CD14-positive monocyte (primary cell): ENCODE measurements around the gene AKR1B1. TPM values are rescaled to one million over a fixed set of nuclear protein-coding genes. Genes with fewer than 3 reads are reported as not detected.

Experiments
- DNase-seq, 3 donors: peaks; one replicate each; pipeline ENCODE4 v3.0.0-alpha.2; 2011 to 2022
- H2AFZ ChIP-seq: 2 replicates; pipeline ENCODE4 v1.6.0; 2012; ENCODE audit warnings: mild to moderate bottlenecking, low read depth, low read length, inconsistent platforms; ENCODE audit not compliant: insufficient read depth, poor library complexity, severe bottlenecking
- H3K27ac ChIP-seq, 2 donors: 1 replicate in 1 of 2; 2 replicates in 1 of 2; pipeline ENCODE4 v1.5.1; 2012 to 2013; ENCODE audit warnings: low read length in 2 of 2, control low read depth in 1 of 2, inconsistent platforms in 1 of 2, low read depth in 1 of 2, mild to moderate bottlenecking in 1 of 2
- H3K27me3 ChIP-seq, 2 donors: one replicate each; pipeline versions ENCODE4 v1.6.0 to v1.6.1; 2011 to 2013; ENCODE audit warnings: low read length in 2 of 2; ENCODE audit not compliant: control insufficient read depth in 2 of 2, insufficient read depth in 2 of 2
- H3K36me3 ChIP-seq, 2 donors: replicated peaks in 1 of 2; 1 replicate in 1 of 2; 2 replicates in 1 of 2; pipeline versions ENCODE4 v1.5.1 to v1.6.1; 2012 to 2013; ENCODE audit warnings: low read length in 2 of 2, control low read depth in 1 of 2, inconsistent platforms in 1 of 2, mild to moderate bottlenecking in 1 of 2; ENCODE audit not compliant: insufficient read depth in 2 of 2, control insufficient read depth in 1 of 2
- H3K4me1 ChIP-seq, 2 donors: 1 replicate in 1 of 2; 2 replicates in 1 of 2; pipeline versions ENCODE4 v1.5.1 to v1.6.1; 2012 to 2013; ENCODE audit warnings: low read length in 2 of 2, control low read depth in 1 of 2, inconsistent platforms in 1 of 2, mild to moderate bottlenecking in 1 of 2, moderate library complexity in 1 of 2; ENCODE audit not compliant: insufficient read depth in 2 of 2, control insufficient read depth in 1 of 2
- H3K4me2 ChIP-seq: replicated peaks from 2 replicates; pipeline ENCODE3; 2012; ENCODE audit warnings: low read length, moderate library complexity, mild to moderate bottlenecking; ENCODE audit not compliant: poor library complexity, severe bottlenecking; ENCODE audit errors: extremely low read depth
- H3K4me3 ChIP-seq, 3 experiments: fragments of 200-600 bp in 1 of 3; sonication (generic) in 1 of 3; replicated peaks in 1 of 3; 1 replicate in 2 of 3; 2 replicates in 1 of 3; pipeline ENCODE4 v1.5.1; 2011 to 2013; ENCODE audit warnings: low read length in 3 of 3, mild to moderate bottlenecking in 3 of 3, control low read depth in 2 of 3, low read depth in 2 of 3, inconsistent platforms in 1 of 3, moderate library complexity in 1 of 3
- H3K79me2 ChIP-seq: 2 replicates; pipeline ENCODE4 v1.6.0; 2012; ENCODE audit warnings: mild to moderate bottlenecking, control low read depth, inconsistent platforms, low read length, moderate library complexity; ENCODE audit not compliant: insufficient read depth
- H3K9ac ChIP-seq: 2 replicates; pipeline ENCODE4 v1.6.0; 2017; ENCODE audit warnings: low read length, mild to moderate bottlenecking; ENCODE audit not compliant: insufficient read depth, poor library complexity, severe bottlenecking
- H3K9me3 ChIP-seq, 2 donors: replicated peaks in 1 of 2; 1 replicate in 1 of 2; 2 replicates in 1 of 2; pipeline versions ENCODE4 v1.5.1 to v1.6.1; 2012 to 2013; ENCODE audit warnings: low read length in 2 of 2, control low read depth in 1 of 2; ENCODE audit not compliant: control insufficient read depth in 1 of 2, insufficient read depth in 1 of 2
- H4K20me1 ChIP-seq: 2 replicates; pipeline ENCODE4 v1.6.0; 2012; ENCODE audit warnings: mild to moderate bottlenecking, low read length, control low read depth, moderate library complexity; ENCODE audit not compliant: insufficient read depth
- H3K27ac Mint-ChIP-seq, 7 donors: one replicate each; pipeline ENCODE4 v1.8.0; 2020; ENCODE audit warnings: mild to moderate bottlenecking in 7 of 7, mixed read lengths in 7 of 7, moderate library complexity in 6 of 7, inconsistent platforms in 2 of 7
- H3K27me3 Mint-ChIP-seq, 3 donors: one replicate each; pipeline ENCODE4 v1.8.0; 2021 to 2022; ENCODE audit warnings: low read depth in 3 of 3, mild to moderate bottlenecking in 3 of 3, mixed read lengths in 3 of 3, moderate library complexity in 3 of 3, inconsistent platforms in 1 of 3
- H3K36me3 Mint-ChIP-seq, 2 donors: one replicate each; pipeline ENCODE4 v1.8.0; 2020; ENCODE audit warnings: mixed read lengths in 2 of 2, inconsistent platforms in 1 of 2, mild to moderate bottlenecking in 1 of 2
- H3K4me1 Mint-ChIP-seq: one replicate; pipeline ENCODE4 v1.8.0; 2020; ENCODE audit warnings: mild to moderate bottlenecking, mixed read lengths
- H3K4me3 Mint-ChIP-seq, 2 donors: one replicate each; pipeline ENCODE4 v1.8.0; 2020; ENCODE audit warnings: mild to moderate bottlenecking in 2 of 2, mixed read lengths in 2 of 2, moderate library complexity in 1 of 2
- H3K9me3 Mint-ChIP-seq, 7 donors: one replicate each; pipeline ENCODE4 v1.8.0; 2020 to 2022; ENCODE audit warnings: mixed read lengths in 7 of 7, mild to moderate bottlenecking in 6 of 7, moderate library complexity in 6 of 7, inconsistent platforms in 2 of 7
- WGBS: methylation state at CpG from one replicate; pipeline ENCODE4 v1.1.5; 2013; ENCODE audit warnings: missing lambda C conversion rate; ENCODE audit not compliant: insufficient coverage; 5-methylcytosine and 5-hydroxymethylcytosine counted together
- intact Hi-C, 2 donors: fragments of 100-400 bp; cut with micrococcal nuclease; formaldehyde crosslinking; loops; one replicate each; pipeline versions ENCODE4 v1.15.0 to v1.15.1; 2023
- polyA plus RNA-seq, 3 donors: library from polyadenylated mRNA; depleted of rRNA in 1 of 3; unstranded in 2 of 3; stranded (reverse) in 1 of 3; fragments of 300-500 nt in 2 of 3; fragments of >200 nt in 1 of 3; fragmentation: Illumina TruSeq in 2 of 3; gene quantifications; 1 replicate in 2 of 3; 2 replicates in 1 of 3; pipeline ENCODE4 v1.2.3, GENCODE V29; 2012 to 2021
- TF ChIP-seq, protein P1 (sequence below): fragments of 200-600 bp; IDR thresholded peaks from one replicate; pipeline ENCODE4 v1.8.0; 2022; ENCODE audit warnings: antibody characterized with exemption, mild to moderate bottlenecking

AKR1B1 gene
- polyA plus RNA-seq, 3 donors: 50.1 to 66.4 (median 62.6) TPM

DNA sequence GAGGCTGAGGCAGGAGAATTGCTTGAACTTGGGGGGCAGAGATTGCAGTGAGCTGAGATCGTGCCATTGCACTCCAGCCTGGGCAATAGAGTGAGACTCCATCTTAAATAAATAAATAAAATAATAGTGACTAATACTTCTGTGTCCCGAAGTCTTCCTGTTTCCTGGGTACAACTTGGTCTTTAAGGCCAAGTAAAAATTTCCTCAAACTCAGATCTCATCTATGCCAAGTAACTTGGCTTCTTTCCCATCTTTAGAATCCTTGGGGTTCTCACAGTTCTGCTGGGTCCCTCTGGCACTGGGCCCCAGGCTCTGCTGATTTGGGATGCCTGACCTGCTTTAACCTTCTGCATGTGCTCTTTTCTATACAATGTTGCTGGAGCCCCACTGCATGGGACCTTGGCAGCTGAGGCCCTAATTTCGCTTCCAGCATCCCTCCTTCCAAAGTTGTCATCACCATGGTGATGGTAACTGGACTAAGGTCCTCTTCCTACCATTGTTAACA, 45.8 kb upstream of the AKR1B1 start:
- no peaks in the 10 kb centered on the region for H3K27me3 ChIP-seq
- H3K9me3 ChIP-seq: no peaks in the 10 kb centered on the region
- Mint-ChIP-seq H3K27ac (no peak overlapping the region), H3K4me1 (peaks cover 7% of the 10 kb centered on the region), H3K27me3 (peaks cover 0 to 2% (median 0%) of the 10 kb centered on the region in 3 donors), H3K9me3 (peaks cover 0 to 3% (median 0%) of the 10 kb centered on the region in 7 donors), H3K36me3 (no peaks in the 10 kb centered on the region), H3K4me3 (no peak overlapping the region)
- H3K4me1 ChIP-seq: peaks cover 3 to 4% of the 10 kb centered on the region in 2 donors
- 100% methylated on average over 1 of the region's 3 CpGs for WGBS
- H2AFZ ChIP-seq: no peak overlapping the region
- intact Hi-C loops: no loop called here
- no peak overlapping the region for H3K4me3 ChIP-seq
- H3K4me2 ChIP-seq: no peak overlapping the region
- TF ChIP-seq, protein P1, sequence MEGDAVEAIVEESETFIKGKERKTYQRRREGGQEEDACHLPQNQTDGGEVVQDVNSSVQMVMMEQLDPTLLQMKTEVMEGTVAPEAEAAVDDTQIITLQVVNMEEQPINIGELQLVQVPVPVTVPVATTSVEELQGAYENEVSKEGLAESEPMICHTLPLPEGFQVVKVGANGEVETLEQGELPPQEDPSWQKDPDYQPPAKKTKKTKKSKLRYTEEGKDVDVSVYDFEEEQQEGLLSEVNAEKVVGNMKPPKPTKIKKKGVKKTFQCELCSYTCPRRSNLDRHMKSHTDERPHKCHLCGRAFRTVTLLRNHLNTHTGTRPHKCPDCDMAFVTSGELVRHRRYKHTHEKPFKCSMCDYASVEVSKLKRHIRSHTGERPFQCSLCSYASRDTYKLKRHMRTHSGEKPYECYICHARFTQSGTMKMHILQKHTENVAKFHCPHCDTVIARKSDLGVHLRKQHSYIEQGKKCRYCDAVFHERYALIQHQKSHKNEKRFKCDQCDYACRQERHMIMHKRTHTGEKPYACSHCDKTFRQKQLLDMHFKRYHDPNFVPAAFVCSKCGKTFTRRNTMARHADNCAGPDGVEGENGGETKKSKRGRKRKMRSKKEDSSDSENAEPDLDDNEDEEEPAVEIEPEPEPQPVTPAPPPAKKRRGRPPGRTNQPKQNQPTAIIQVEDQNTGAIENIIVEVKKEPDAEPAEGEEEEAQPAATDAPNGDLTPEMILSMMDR: no peak
- no peak overlapping the region for H3K27ac ChIP-seq
- DNase-seq: no peak
- no peaks in the 10 kb centered on the region for H3K79me2 ChIP-seq
- H3K9ac ChIP-seq: no peak overlapping the region
- H4K20me1 ChIP-seq: no peaks in the 10 kb centered on the region
- H3K36me3 ChIP-seq: no peaks in the 10 kb centered on the region

DNA sequence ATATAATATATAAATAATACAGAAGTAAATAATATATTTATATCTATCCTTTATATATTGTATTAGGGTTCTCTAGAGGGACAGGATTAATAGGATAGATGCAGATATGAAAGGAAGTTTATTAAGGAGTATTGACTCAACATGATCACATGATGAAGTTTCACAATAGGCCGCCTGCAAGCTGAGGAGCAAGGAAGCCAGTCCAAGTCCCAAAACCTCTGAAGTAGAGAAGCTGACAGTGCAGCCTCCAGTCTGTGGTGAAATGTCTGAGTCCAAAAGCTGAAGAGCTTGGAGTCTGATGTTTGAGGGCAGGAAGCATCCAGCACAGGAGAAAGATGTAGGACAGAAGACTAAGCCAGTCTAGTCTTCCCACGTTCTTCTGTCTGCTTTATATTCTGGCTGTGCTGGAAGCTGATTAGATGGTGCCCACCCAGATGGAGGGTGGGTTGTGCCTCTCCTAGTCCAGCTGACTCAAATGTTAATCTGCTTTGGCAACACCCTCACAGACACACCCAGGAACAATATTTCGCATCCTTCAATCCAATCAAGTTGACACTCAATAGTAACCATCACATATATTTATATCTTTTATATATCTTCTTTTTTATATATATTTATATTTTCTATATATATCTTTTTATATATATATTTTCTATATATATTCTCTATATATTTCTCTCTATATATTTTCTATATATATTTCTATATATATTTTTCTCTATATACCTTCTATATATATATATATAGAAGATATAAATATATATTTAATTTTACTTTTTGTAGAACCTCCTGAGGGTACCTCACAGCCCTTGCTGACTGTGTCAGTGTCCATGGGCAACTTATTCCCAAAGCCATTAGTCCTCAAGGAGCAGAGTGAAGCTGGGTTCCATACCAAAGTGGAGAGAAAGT, 43.8 kb upstream of the AKR1B1 start:
- H3K27ac ChIP-seq: peak overlapping the region in 1 of 2 donors; percentile 48
- Mint-ChIP-seq H3K4me1 (peaks cover 7% of the 10 kb centered on the region), H3K4me3 (no peak overlapping the region), H3K36me3 (no peaks in the 10 kb centered on the region), H3K27ac (peak overlapping the region; percentile 5 to 78 (median 56)), H3K9me3 (no peaks in the 10 kb centered on the region), H3K27me3 (peaks cover 0 to 3% (median 0%) of the 10 kb centered on the region in 3 donors)
- no peaks in the 10 kb centered on the region for H4K20me1 ChIP-seq
- TF ChIP-seq, protein P1: no peak
- no peaks in the 10 kb centered on the region for H3K27me3 ChIP-seq
- H3K4me3 ChIP-seq: no peak overlapping the region
- H3K4me2 ChIP-seq: no peak overlapping the region
- H3K9ac ChIP-seq: no peak overlapping the region
- H3K79me2 ChIP-seq: no peaks in the 10 kb centered on the region
- no peak overlapping the region for H2AFZ ChIP-seq
- H3K9me3 ChIP-seq: no peaks in the 10 kb centered on the region
- WGBS: 0% methylated on average over 1 of the region's 3 CpGs
- H3K4me1 ChIP-seq: peaks cover 3 to 4% of the 10 kb centered on the region in 2 donors
- intact Hi-C loops: no loop called here
- H3K36me3 ChIP-seq: no peaks in the 10 kb centered on the region
- peak; percentile 53 to 80 (median 65) for DNase-seq
